Adrenal gland (tissue), 5 donors: ENCODE measurements around the gene IFNA8.

ENCODE experiments used
- POLR2A ChIP-seq, 2 donors: fragments of 450-650 bp; IDR thresholded peaks; one replicate each; pipeline ENCODE4 v1.6.1; 2017; ENCODE audit warnings: antibody characterized with exemption in 2 of 2, mild to moderate bottlenecking in 2 of 2, moderate library complexity in 1 of 2
- TF ChIP-seq, protein P1 (sequence below), 6 experiments: fragments of 450-650 bp in 4 of 6; fragments of 200-600 bp in 2 of 6; sonication (generic) in 1 of 6; IDR thresholded peaks; 1 replicate in 5 of 6; 2 replicates in 1 of 6; pipeline versions ENCODE4 v1.5.1 to v1.8.0; 2016 to 2021; ENCODE audit warnings: antibody characterized with exemption in 6 of 6, mild to moderate bottlenecking in 2 of 6, moderate library complexity in 1 of 6
- donor health status: DM: no; HTN: no; CAD: no.

GRCh38 chr9:21429191-21429590 is 20.3 kb downstream of the IFNA8 start:
- TF ChIP-seq, protein P1, sequence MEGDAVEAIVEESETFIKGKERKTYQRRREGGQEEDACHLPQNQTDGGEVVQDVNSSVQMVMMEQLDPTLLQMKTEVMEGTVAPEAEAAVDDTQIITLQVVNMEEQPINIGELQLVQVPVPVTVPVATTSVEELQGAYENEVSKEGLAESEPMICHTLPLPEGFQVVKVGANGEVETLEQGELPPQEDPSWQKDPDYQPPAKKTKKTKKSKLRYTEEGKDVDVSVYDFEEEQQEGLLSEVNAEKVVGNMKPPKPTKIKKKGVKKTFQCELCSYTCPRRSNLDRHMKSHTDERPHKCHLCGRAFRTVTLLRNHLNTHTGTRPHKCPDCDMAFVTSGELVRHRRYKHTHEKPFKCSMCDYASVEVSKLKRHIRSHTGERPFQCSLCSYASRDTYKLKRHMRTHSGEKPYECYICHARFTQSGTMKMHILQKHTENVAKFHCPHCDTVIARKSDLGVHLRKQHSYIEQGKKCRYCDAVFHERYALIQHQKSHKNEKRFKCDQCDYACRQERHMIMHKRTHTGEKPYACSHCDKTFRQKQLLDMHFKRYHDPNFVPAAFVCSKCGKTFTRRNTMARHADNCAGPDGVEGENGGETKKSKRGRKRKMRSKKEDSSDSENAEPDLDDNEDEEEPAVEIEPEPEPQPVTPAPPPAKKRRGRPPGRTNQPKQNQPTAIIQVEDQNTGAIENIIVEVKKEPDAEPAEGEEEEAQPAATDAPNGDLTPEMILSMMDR (IDR thresholded peaks at IDR 0.05), result no peak
- TF ChIP-seq POLR2A (IDR thresholded peaks at IDR 0.05), result no peak
